ENCODE data around the gene CDX1.

GRCh38 chr5:150186137-150186536 lies 19.6 kb downstream of the CDX1 start:
- TF ChIP-seq, protein P1, sequence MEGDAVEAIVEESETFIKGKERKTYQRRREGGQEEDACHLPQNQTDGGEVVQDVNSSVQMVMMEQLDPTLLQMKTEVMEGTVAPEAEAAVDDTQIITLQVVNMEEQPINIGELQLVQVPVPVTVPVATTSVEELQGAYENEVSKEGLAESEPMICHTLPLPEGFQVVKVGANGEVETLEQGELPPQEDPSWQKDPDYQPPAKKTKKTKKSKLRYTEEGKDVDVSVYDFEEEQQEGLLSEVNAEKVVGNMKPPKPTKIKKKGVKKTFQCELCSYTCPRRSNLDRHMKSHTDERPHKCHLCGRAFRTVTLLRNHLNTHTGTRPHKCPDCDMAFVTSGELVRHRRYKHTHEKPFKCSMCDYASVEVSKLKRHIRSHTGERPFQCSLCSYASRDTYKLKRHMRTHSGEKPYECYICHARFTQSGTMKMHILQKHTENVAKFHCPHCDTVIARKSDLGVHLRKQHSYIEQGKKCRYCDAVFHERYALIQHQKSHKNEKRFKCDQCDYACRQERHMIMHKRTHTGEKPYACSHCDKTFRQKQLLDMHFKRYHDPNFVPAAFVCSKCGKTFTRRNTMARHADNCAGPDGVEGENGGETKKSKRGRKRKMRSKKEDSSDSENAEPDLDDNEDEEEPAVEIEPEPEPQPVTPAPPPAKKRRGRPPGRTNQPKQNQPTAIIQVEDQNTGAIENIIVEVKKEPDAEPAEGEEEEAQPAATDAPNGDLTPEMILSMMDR (IDR thresholded peaks at IDR 0.05): no peak
- TF ChIP-seq EZH2 (IDR thresholded peaks at IDR 0.05) (no peak), EZH2phosphoT487 (IDR thresholded peaks at IDR 0.05) (no peak)

All from neural progenitor cell (in vitro differentiated cells).